Gastrocnemius medialis (tissue), 4 donors: ENCODE results near the gene C11orf52.

Source experiments
- POLR2A ChIP-seq, 2 donors: fragments of 450-650 bp; IDR thresholded peaks; one replicate each; pipeline ENCODE4 v1.6.1; 2017; ENCODE audit warnings: antibody characterized with exemption in 2 of 2, mild to moderate bottlenecking in 2 of 2, moderate library complexity in 2 of 2
- TF ChIP-seq, protein P1 (sequence below), 5 experiments: fragments of 450-650 bp in 3 of 5; fragments of 200-600 bp in 2 of 5; sonication (generic) in 2 of 5; IDR thresholded peaks in 4 of 5; conservative IDR thresholded peaks in 1 of 5; 1 replicate in 4 of 5; 2 replicates in 1 of 5; pipeline ENCODE4 v1.5.1; 2016 to 2019; ENCODE audit warnings: antibody characterized with exemption in 5 of 5, mild to moderate bottlenecking in 3 of 5, moderate library complexity in 3 of 5

- no peak for TF ChIP-seq POLR2A (IDR thresholded peaks at IDR 0.05)
- TF ChIP-seq, protein P1, sequence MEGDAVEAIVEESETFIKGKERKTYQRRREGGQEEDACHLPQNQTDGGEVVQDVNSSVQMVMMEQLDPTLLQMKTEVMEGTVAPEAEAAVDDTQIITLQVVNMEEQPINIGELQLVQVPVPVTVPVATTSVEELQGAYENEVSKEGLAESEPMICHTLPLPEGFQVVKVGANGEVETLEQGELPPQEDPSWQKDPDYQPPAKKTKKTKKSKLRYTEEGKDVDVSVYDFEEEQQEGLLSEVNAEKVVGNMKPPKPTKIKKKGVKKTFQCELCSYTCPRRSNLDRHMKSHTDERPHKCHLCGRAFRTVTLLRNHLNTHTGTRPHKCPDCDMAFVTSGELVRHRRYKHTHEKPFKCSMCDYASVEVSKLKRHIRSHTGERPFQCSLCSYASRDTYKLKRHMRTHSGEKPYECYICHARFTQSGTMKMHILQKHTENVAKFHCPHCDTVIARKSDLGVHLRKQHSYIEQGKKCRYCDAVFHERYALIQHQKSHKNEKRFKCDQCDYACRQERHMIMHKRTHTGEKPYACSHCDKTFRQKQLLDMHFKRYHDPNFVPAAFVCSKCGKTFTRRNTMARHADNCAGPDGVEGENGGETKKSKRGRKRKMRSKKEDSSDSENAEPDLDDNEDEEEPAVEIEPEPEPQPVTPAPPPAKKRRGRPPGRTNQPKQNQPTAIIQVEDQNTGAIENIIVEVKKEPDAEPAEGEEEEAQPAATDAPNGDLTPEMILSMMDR (IDR thresholded peaks at IDR 0.05 in 4 of 5, conservative IDR thresholded peaks at IDR 0.05 in 1 of 5) = no peak
These were observed 925 bp upstream of the C11orf52 start for GRCh38 chr11:111917788-111918187.
